DOHH2 (cell line): Measurements from ENCODE around the gene KATNIP.

Experiments
- H3F3A ChIP-seq: fragments of 200-600 bp; sonication (generic), shearing (Covaris generic); 2 replicates; pipeline ENCODE4 v1.6.0; 2016; ENCODE audit warnings: antibody characterized with exemption, mild to moderate bottlenecking; ENCODE audit not compliant: control insufficient read depth, insufficient read depth
- H3K27ac ChIP-seq: fragments of 200-600 bp; sonication (generic); 2 replicates; pipeline ENCODE4 v1.5.1; 2014; ENCODE audit warnings: low read depth, mild to moderate bottlenecking, low read length, moderate library complexity
- H3K27me3 ChIP-seq: fragments of 200-600 bp; sonication (generic); 2 replicates; pipeline ENCODE4 v1.6.1; 2014; ENCODE audit warnings: mild to moderate bottlenecking, low read length, mixed read lengths; ENCODE audit not compliant: control insufficient read depth
- H3K36me3 ChIP-seq: fragments of 200-600 bp; sonication (generic); 2 replicates; pipeline ENCODE4 v1.6.1; 2014; ENCODE audit warnings: mild to moderate bottlenecking, low read length, moderate library complexity, mixed read lengths; ENCODE audit not compliant: control insufficient read depth
- H3K4me1 ChIP-seq: fragments of 200-600 bp; sonication (generic); 2 replicates; pipeline ENCODE4 v1.6.1; 2014; ENCODE audit warnings: mild to moderate bottlenecking, low read length, mixed read lengths; ENCODE audit not compliant: control insufficient read depth
- H3K4me2 ChIP-seq: fragments of 200-600 bp; sonication (generic); 2 replicates; pipeline ENCODE4 v1.6.0; 2014; ENCODE audit warnings: mild to moderate bottlenecking, low read length, moderate library complexity
- H3K4me3 ChIP-seq: fragments of 200-600 bp; sonication (generic); 2 replicates; pipeline ENCODE4 v1.5.1; 2014; ENCODE audit warnings: mild to moderate bottlenecking, low read length, mixed read lengths
- H3K79me2 ChIP-seq: fragments of 200-600 bp; sonication (generic); 2 replicates; pipeline ENCODE4 v1.6.1; 2014; ENCODE audit warnings: mild to moderate bottlenecking, low read length, mixed read lengths; ENCODE audit not compliant: control insufficient read depth
- H3K9me2 ChIP-seq: fragments of 200-600 bp; sonication (generic); replicated peaks from 2 replicates; pipeline ENCODE4 v1.6.1; 2014; ENCODE audit warnings: mild to moderate bottlenecking, low read length, mixed read lengths; ENCODE audit not compliant: control insufficient read depth
- H3K9me3 ChIP-seq: fragments of 200-600 bp; sonication (generic); 2 replicates; pipeline ENCODE4 v1.6.1; 2014; ENCODE audit warnings: antibody characterized with exemption, low read length, mixed read lengths; ENCODE audit not compliant: control insufficient read depth, insufficient read depth
- H4K20me1 ChIP-seq: fragments of 200-600 bp; sonication (generic); 2 replicates; pipeline ENCODE4 v1.6.0; 2014; ENCODE audit warnings: low read depth, mild to moderate bottlenecking, antibody characterized with exemption, low read length, moderate library complexity; ENCODE audit not compliant: control insufficient read depth, insufficient read depth
- EZH2phosphoT487 ChIP-seq: fragments of 200-600 bp; sonication (generic); IDR thresholded peaks from 2 replicates; pipeline ENCODE4 v1.6.1; 2017; ENCODE audit warnings: borderline replicate concordance, mild to moderate bottlenecking, antibody characterized with exemption, low read length, moderate library complexity, mixed read lengths
- TF ChIP-seq, protein P1 (sequence below): fragments of 200-600 bp; sonication (generic); IDR thresholded peaks from one replicate; pipeline ENCODE4 v1.5.1; 2014; ENCODE audit warnings: antibody characterized with exemption, mild to moderate bottlenecking, low read depth, low read length; ENCODE audit not compliant: poor library complexity, severe bottlenecking

The KATNIP gene

DNA sequence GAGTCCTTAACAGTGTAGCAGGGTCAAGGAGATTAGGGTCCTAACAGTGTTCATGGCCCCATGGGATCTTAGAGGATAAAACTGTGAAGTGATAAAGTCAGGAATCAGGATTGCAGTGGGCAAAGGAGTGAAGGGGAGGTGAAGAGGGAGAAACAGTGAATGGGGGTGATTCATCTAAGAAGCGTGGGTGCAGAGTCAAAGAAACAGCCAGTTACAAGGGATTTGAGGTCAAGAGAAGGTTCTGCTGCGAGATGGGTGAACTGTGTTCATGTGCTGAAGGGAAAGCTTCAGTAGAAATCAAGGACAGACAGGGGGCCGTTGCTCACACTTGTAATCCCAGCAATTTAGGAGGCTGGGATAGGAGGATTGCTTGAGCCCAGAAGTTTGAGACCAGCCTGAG lies 6.1 kb upstream of the KATNIP start:
- no peak overlapping the region for H3K4me2 ChIP-seq
- H3K4me3 ChIP-seq: no peak overlapping the region
- H3K79me2 ChIP-seq: peaks cover 19% of the 10 kb centered on the region
- no peaks in the 10 kb centered on the region for H3K9me3 ChIP-seq
- no peak overlapping the region for H3K27ac ChIP-seq
- peaks cover 7% of the 10 kb centered on the region; the same call in 1 of the 2 replicates for H4K20me1 ChIP-seq
- H3F3A ChIP-seq: no peaks in the 10 kb centered on the region
- H3K27me3 ChIP-seq: no peaks in the 10 kb centered on the region
- peaks cover 7% of the 10 kb centered on the region for H3K4me1 ChIP-seq
- H3K9me2 ChIP-seq: no peaks in the 10 kb centered on the region
- TF ChIP-seq, protein P1, sequence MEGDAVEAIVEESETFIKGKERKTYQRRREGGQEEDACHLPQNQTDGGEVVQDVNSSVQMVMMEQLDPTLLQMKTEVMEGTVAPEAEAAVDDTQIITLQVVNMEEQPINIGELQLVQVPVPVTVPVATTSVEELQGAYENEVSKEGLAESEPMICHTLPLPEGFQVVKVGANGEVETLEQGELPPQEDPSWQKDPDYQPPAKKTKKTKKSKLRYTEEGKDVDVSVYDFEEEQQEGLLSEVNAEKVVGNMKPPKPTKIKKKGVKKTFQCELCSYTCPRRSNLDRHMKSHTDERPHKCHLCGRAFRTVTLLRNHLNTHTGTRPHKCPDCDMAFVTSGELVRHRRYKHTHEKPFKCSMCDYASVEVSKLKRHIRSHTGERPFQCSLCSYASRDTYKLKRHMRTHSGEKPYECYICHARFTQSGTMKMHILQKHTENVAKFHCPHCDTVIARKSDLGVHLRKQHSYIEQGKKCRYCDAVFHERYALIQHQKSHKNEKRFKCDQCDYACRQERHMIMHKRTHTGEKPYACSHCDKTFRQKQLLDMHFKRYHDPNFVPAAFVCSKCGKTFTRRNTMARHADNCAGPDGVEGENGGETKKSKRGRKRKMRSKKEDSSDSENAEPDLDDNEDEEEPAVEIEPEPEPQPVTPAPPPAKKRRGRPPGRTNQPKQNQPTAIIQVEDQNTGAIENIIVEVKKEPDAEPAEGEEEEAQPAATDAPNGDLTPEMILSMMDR: no peak
- no peak for TF ChIP-seq EZH2phosphoT487
- H3K36me3 ChIP-seq: peaks cover 60% of the 10 kb centered on the region

DNA sequence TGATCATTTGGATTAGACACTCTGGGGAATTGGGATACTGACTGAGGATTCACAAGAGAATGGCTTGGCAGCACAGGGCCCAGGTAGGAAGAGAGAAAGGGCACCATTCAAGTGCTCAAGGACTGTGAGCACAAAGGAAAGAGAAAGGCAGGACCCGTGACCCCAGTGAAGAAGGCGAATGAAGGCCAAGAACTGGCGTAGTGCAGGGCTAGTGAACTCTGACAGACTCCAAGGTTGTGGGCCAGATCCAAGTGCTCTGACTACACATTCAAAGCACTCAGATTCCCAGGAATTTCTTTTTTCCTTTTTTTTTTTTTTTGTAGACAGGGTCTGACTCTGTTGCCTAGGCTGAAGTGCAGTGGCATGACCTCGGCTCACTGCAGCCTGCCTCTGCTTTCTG lies 5.3 kb upstream of the KATNIP start:
- Histone ChIP-seq H3K4me1 (peaks cover 10% of the 10 kb centered on the region), H4K20me1 (peaks cover 9% of the 10 kb centered on the region; the same call in 1 of the 2 replicates)

DNA sequence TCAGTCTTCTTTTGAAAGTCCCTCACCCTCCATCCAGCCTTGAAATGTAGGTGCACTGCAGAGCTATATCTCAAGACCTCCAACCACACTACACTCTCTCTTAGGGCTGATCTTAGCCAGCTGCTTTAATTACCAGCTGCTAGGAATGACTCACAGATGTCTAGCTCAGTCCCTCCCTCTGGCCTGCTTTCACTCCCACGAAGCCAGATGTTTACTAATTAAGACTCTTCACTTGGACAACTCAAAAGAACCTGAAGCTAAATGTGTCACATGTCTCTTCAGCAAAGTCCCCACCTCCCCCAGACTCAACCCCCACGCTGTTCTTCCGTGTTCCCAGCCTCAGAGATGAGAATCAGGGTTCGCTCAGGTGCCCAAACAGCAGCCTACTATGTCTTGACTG lies 2.8 kb upstream of the KATNIP start:
- no peaks in the 10 kb centered on the region for H3K9me3 ChIP-seq
- peaks cover 34% of the 10 kb centered on the region for H3K79me2 ChIP-seq
- H3K4me2 ChIP-seq: no peak overlapping the region
- H3K9me2 ChIP-seq: no peaks in the 10 kb centered on the region
- no peaks in the 10 kb centered on the region for H3F3A ChIP-seq
- H4K20me1 ChIP-seq: peaks cover 9% of the 10 kb centered on the region; the same call in 1 of the 2 replicates
- H3K4me1 ChIP-seq: peaks cover 17% of the 10 kb centered on the region
- no peaks in the 10 kb centered on the region for H3K27me3 ChIP-seq
- no peak for TF ChIP-seq EZH2phosphoT487
- TF ChIP-seq, protein P1: no peak
- H3K4me3 ChIP-seq: no peak overlapping the region
- no peak overlapping the region for H3K27ac ChIP-seq
- peaks cover 28% of the 10 kb centered on the region for H3K36me3 ChIP-seq

More for the DNA sequence above, 5.3 kb upstream of the KATNIP start:
- Histone ChIP-seq H3K4me3 (no peak overlapping the region), H3K4me2 (no peak overlapping the region), H3K9me3 (no peaks in the 10 kb centered on the region), H3K27me3 (no peaks in the 10 kb centered on the region), H3F3A (no peaks in the 10 kb centered on the region), H3K36me3 (peaks cover 52% of the 10 kb centered on the region), H3K27ac (no peak overlapping the region), H3K9me2 (no peaks in the 10 kb centered on the region), H3K79me2 (peaks cover 25% of the 10 kb centered on the region)
- TF ChIP-seq, protein P1: no peak
- no peak for TF ChIP-seq EZH2phosphoT487

DNA sequence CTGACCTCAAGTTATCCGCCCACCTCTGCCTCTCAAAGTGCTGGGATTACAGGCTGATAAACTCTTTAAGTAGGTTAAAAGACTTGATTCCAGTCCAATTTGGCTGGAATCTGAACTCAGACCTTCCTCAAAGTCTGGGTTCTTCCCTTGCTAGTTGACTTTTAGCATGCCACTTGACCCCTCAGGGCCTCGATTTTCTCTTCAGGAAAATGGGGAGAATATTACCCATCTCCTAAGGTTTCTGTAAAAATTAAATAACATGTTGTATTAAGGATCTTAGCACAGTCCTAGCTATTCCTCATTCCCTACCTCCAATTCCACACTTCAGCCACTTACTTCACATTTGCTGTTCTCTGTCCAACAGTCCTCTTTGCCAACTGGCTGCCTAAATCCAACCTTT lies 2.1 kb upstream of the KATNIP start:
- Histone ChIP-seq H3F3A (no peaks in the 10 kb centered on the region), H3K4me2 (no peak overlapping the region), H3K27me3 (no peaks in the 10 kb centered on the region), H3K27ac (no peak overlapping the region), H3K79me2 (peaks cover 34% of the 10 kb centered on the region), H3K9me2 (no peaks in the 10 kb centered on the region), H3K9me3 (no peaks in the 10 kb centered on the region), H3K4me1 (peaks cover 17% of the 10 kb centered on the region), H3K4me3 (no peak overlapping the region), H4K20me1 (peaks cover 9% of the 10 kb centered on the region; the same call in 1 of the 2 replicates), H3K36me3 (peaks cover 22% of the 10 kb centered on the region)
- no peak for TF ChIP-seq EZH2phosphoT487
- TF ChIP-seq, protein P1: no peak
